GM21576 (cell line): ENCODE measurements around the gene RIMS4.

Experiments
- ATAC-seq: cut with Tn5 transposase; IDR thresholded peaks from one replicate; pipeline ENCODE4 v1.9.1; 2021; ENCODE audit warnings: mild to moderate bottlenecking, moderate library complexity; ENCODE audit not compliant: unreplicated experiment

The RIMS4 gene

DNA sequence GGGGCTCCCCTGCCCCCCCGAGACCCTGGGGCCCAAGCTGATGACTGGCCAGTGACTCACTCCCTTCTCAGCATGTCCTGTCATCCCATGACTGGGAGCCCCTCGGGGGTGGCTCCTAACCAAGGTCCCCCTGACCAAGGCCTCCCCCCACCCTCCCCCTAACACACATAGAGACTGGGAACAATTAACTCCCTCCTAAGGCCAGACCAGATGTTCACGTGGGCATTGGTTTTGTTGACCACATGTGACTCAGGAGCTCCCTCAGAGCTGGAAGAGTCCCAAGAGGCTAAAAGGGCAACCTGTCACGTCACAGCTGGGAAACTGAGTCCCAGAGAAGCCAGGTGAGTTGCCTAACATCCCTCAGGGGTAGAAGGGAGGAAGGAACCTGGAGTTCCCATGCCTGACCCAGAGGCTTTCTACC lies 105.8 kb downstream of the RIMS4 start:
- ATAC-seq: no peak

DNA sequence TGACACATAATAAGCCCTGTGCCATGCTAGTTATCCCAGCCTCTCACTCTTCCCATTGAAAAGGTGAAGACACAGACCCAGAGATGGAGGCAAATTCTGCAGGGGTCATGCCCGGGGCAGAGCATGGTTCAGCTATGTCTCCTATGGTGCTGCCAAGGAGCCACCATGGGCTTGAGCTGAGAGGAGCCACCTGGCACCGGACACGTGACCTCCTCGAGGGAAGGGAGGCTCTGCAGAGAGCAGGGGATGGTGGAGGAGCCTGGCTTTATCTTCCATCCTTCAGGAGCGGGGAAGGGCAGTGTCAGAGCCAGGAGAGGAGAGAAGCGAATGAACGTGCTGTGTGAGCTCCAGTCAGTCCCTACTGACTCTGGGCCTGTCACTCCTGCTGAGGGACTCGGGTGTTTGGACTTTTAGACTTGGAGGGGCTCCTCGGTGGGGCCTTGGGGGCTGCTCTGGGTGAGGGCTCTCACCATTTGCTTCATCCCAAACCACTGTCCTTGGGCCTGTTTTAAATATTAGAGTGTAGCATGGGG lies 106.3 kb downstream of the RIMS4 start:
- ATAC-seq: no peak

DNA sequence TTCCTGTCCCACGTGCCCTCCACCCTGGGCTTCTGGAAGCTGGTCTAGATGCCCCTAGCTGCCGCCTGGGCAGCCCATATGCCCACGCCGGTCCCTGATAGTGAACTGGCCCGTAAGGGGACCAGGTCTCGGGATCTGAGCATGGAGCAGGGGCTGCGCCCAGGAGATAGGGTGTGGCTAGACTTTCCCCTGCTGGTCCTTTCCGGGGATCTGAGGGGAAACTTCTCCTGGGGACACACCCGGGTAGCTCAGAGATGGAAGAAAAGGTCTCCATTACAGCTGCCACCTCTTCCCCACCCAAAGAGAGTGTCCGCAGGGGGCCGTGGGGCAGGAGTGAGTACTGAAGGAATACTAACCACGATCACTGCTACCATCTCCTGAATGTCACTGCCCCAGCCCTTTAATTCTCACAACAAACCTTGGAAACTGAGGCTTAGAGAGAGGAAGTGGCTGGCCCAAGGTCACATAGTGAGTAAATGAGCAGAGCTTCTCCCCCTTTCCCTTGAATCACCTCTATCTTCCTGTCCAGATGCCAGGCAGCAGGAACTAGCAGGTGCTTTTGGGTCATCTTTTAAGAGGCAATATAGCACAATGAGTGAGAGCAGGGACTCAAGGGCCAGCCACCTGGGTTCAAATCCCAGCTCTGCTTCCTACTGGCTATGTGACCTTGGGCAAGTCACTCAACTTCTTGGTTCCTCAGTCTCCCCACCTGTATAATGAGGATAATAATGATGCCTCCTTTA lies 107.0 kb downstream of the RIMS4 start:
- ATAC-seq: no peak

DNA sequence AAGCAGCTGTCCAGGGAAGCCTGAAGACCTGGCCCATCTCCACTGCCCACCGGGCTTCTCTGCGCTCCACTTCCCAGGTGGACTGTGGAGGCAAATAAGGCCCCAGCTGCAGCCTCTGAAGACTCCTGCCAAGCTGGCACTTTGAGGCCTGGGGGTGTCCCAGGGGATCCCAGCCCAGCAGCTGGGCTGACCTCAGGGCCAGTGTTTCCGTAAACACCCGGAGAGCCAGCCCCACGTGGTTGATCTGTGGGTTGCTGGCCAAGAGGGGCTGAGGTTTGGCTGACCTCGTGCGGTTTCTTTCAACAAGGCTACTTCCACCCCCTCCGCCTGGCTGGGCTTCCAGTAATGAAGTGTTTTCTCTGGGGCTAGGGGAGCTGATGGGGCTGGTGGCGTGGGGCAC lies 107.6 kb downstream of the RIMS4 start:
- no peak for ATAC-seq

DNA sequence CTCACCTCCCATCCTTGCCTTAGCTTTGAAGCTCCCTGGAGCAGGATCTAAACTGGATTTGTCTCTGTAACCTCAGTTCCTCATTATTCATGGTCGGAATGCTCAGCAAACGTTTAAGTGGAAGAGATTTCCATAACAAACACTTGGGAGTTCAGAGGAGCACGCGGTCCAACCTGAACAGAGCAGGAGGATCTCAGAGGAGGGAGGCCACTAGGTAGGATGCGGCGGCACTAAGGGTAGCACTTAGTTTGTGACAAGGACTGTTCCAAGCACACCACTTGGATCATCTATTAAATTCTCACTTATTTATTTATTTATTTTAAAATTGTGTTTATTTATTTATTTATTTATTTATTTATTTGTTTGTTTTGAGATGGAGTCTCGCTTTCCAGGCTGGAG lies 108.5 kb downstream of the RIMS4 start:
- no peak for ATAC-seq
